Testis (tissue), 3 donors: ENCODE results near the gene CFAP57. TPM values are rescaled to one million over a fixed set of nuclear protein-coding genes. Genes with fewer than 3 reads are reported as not detected.

ENCODE experiments used
- DNase-seq: peaks from one replicate; pipeline ENCODE4 v3.0.0-alpha.2; 2019
- H3K27ac ChIP-seq, 2 donors: fragments of 200-600 bp; sonication (generic); one replicate each; pipeline ENCODE4 v1.5.1; 2019
- H3K27me3 ChIP-seq: fragments of 200-600 bp; sonication (generic); one replicate; pipeline ENCODE4 v1.5.1; 2019
- H3K36me3 ChIP-seq: fragments of 200-600 bp; sonication (generic); one replicate; pipeline ENCODE4 v1.5.1; 2017; ENCODE audit warnings: low read depth; ENCODE audit errors: missing control alignments
- H3K4me1 ChIP-seq: fragments of 200-600 bp; sonication (generic); one replicate; pipeline ENCODE4 v1.5.1; 2019
- H3K4me3 ChIP-seq, 2 donors: fragments of 200-600 bp; sonication (generic); one replicate each; pipeline ENCODE4 v1.5.1; 2017 to 2019
- H3K9me3 ChIP-seq: fragments of 200-600 bp; sonication (generic); one replicate; pipeline ENCODE4 v1.5.1; 2017
- POLR2A ChIP-seq: fragments of 450-650 bp; IDR thresholded peaks from one replicate; pipeline ENCODE4 v1.6.1; 2017; ENCODE audit warnings: antibody characterized with exemption, mild to moderate bottlenecking, moderate library complexity
- WGBS, 2 donors: methylation state at CpG; one replicate each; pipeline ENCODE4 v1.1.5; 2018; 5-methylcytosine and 5-hydroxymethylcytosine counted together
- intact Hi-C: fragments of 100-400 bp; cut with DNase I; formaldehyde crosslinking; loops from one replicate; pipeline ENCODE4 v1.15.1; 2023; ENCODE audit warnings: low total_unique reads
- polyA plus RNA-seq: library from polyadenylated mRNA; stranded (reverse); fragments of 350-450 nt; fragmentation: Illumina TruSeq; extraction: RNeasy Lipid Tissue Mini Kit (QIAGEN cat#74804); gene quantifications from one replicate; pipeline ENCODE4 v1.2.3, GENCODE V29; 2014; ENCODE audit warnings: low read depth, low replicate concordance; ENCODE audit not compliant: insufficient read depth
- total RNA-seq, 2 donors: library from RNA; depleted of rRNA; stranded (reverse); fragments of >200 nt; gene quantifications; one replicate each; pipeline ENCODE4 v1.2.3, GENCODE V29; 2016
- TF ChIP-seq, protein P1 (sequence below), 3 experiments: fragments of 450-650 bp in 2 of 3; fragments of 200-600 bp in 1 of 3; sonication (generic) in 1 of 3; IDR thresholded peaks; one replicate each; pipeline ENCODE4 v1.5.1; 2016 to 2019; ENCODE audit warnings: antibody characterized with exemption in 3 of 3, mild to moderate bottlenecking in 2 of 3, moderate library complexity in 1 of 3

Gene CFAP57
- total and polyA plus RNA-seq, 3 donors from 2014 or later, result 16.6 to 38.7 (median 22.9) TPM

- 79 to 84% methylated on average over 6 to 12 of the region's 12 CpGs for WGBS, 2 donors
- Histone ChIP-seq H3K27ac (no peak overlapping the region), H3K36me3 (no peaks in the 10 kb centered on the region), H3K4me3 (no peak overlapping the region), H3K27me3 (no peaks in the 10 kb centered on the region), H3K4me1 (peaks cover 3% of the 10 kb centered on the region), H3K9me3 (no peaks in the 10 kb centered on the region)
- DNase-seq, result no peak
- intact Hi-C loops, result no loop called here
- TF ChIP-seq POLR2A, result no peak
- TF ChIP-seq, protein P1, sequence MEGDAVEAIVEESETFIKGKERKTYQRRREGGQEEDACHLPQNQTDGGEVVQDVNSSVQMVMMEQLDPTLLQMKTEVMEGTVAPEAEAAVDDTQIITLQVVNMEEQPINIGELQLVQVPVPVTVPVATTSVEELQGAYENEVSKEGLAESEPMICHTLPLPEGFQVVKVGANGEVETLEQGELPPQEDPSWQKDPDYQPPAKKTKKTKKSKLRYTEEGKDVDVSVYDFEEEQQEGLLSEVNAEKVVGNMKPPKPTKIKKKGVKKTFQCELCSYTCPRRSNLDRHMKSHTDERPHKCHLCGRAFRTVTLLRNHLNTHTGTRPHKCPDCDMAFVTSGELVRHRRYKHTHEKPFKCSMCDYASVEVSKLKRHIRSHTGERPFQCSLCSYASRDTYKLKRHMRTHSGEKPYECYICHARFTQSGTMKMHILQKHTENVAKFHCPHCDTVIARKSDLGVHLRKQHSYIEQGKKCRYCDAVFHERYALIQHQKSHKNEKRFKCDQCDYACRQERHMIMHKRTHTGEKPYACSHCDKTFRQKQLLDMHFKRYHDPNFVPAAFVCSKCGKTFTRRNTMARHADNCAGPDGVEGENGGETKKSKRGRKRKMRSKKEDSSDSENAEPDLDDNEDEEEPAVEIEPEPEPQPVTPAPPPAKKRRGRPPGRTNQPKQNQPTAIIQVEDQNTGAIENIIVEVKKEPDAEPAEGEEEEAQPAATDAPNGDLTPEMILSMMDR (IDR thresholded peaks at IDR 0.05), result no peak
These were observed 112.5 kb downstream of the CFAP57 start for GRCh38 chr1:43284546-43285110.

GRCh38 chr1:43285269-43285990, 113.3 kb downstream of the CFAP57 start, which contains the start of gene C1orf210:
Gene C1orf210 (minus strand): TSS chr1:43285581. CDS start chr1:43283270, 2,311 bp downstream.
- DNase-seq, result no peak
- Histone ChIP-seq H3K4me3 (no peak within 1 kb of the TSS), H3K36me3 (no peaks in the 10 kb centered on the region), H3K4me1 (peaks cover 3% of the 10 kb centered on the region), H3K27ac (no peak within 1 kb of the TSS), H3K27me3 (no peaks in the 10 kb centered on the region), H3K9me3 (no peaks in the 10 kb centered on the region)
- 28 to 47% methylated on average over 9 to 19 of the region's 19 CpGs for WGBS, 2 donors
- TF ChIP-seq, protein P1 (IDR thresholded peaks at IDR 0.05), result no peak
- TF ChIP-seq POLR2A, result no peak
- intact Hi-C loops, result no loop called here

- 82 to 94% methylated on average over 5 to 11 of the region's 11 CpGs for WGBS, 2 donors
- H3K36me3 ChIP-seq, result no peaks in the 10 kb centered on the region
- H3K4me3 ChIP-seq, result no peak overlapping the region
- no peak for DNase-seq
- H3K27ac ChIP-seq, result no peak overlapping the region
- H3K27me3 ChIP-seq, result no peaks in the 10 kb centered on the region
- TF ChIP-seq, protein P1 (IDR thresholded peaks at IDR 0.05), result no peak
- no peak for TF ChIP-seq POLR2A
- H3K9me3 ChIP-seq, result no peaks in the 10 kb centered on the region
- peaks cover 3% of the 10 kb centered on the region for H3K4me1 ChIP-seq
- intact Hi-C loops, result no loop called here
These were observed 114.0 kb downstream of the CFAP57 start for GRCh38 chr1:43286115-43286514.

- no peak for DNase-seq
- Histone ChIP-seq H3K9me3 (no peaks in the 10 kb centered on the region), H3K4me3 (no peak overlapping the region), H3K27me3 (no peaks in the 10 kb centered on the region), H3K27ac (no peak overlapping the region), H3K4me1 (peaks cover 3% of the 10 kb centered on the region), H3K36me3 (no peaks in the 10 kb centered on the region)
- WGBS, 2 donors, result 88 to 98% methylated on average over 3 to 5 of the region's 5 CpGs
- intact Hi-C loops, result no loop called here
- TF ChIP-seq POLR2A, result no peak
- TF ChIP-seq, protein P1 (IDR thresholded peaks at IDR 0.05), result no peak
These were observed 114.4 kb downstream of the CFAP57 start for GRCh38 chr1:43286533-43286932.
